ENCODE measurements around the gene STMN1. TPM values are rescaled to one million over a fixed set of nuclear protein-coding genes. Genes with fewer than 3 reads are reported as not detected.
A peak's percentile ranks its signal among the peaks of the same experiment; 100 is the strongest.

STMN1 gene
- total RNA-seq, 2 donors from 2014 or later: 10.9 to 14.4 TPM

DNA sequence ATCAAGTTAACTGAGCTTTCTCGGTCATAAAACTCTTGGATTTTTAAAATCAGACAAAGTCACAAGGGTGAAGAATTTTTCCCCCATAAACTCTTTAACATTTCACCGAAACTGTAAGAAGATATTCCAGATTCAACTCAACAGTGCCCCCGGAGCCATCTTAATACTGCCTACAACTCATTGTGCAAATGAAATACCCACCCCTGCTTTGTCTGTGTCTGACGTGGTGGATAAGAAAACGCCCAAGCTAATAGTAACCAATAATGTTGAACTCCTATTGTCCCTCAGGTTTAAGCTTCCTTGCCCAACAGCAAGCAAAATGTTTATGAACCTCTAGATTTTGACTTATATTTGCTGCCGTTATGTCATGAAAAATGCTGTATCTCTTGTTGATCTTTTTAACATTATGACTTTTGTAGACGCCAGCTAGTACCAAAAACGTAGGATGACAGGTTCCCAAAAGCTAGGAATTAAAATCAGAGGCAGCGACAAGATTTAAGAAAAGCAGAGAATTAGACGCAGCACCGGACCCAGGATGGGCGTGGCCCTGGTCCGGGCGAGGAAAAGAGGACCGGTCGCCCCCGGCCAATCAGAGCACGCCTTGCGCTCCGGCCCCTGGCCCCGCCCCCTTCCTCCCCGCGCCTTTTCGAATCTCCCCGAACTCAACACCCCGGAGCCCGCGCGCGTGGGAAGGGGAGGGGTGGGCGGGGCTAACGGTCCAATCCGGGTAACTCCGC, 1.1 kb downstream of the STMN1 start:
- Histone ChIP-seq H3K4me3 (peak overlapping the region; percentile 88), H3K36me3 (no peaks in the 10 kb centered on the region), H3K27ac (peak overlapping the region; percentile 9 to 54), H3K9me3 (no peaks in the 10 kb centered on the region), H3K27me3 (replicated peaks; ENCODE audit: insufficient read depth) (no peaks in the 10 kb centered on the region), H3K4me1 (ENCODE audit: control insufficient read depth in 1 of 2, low read depth in 2 of 2) (peaks cover 3 to 20% of the 10 kb centered on the region in 2 donors)
- DNase-seq (ENCODE audit: low spot score) (peak; percentile 53), ATAC-seq (ENCODE audit: insufficient number of reproducible peaks, low FRiP score, low read depth) (peak; percentile 55)
- TF ChIP-seq, protein P1, sequence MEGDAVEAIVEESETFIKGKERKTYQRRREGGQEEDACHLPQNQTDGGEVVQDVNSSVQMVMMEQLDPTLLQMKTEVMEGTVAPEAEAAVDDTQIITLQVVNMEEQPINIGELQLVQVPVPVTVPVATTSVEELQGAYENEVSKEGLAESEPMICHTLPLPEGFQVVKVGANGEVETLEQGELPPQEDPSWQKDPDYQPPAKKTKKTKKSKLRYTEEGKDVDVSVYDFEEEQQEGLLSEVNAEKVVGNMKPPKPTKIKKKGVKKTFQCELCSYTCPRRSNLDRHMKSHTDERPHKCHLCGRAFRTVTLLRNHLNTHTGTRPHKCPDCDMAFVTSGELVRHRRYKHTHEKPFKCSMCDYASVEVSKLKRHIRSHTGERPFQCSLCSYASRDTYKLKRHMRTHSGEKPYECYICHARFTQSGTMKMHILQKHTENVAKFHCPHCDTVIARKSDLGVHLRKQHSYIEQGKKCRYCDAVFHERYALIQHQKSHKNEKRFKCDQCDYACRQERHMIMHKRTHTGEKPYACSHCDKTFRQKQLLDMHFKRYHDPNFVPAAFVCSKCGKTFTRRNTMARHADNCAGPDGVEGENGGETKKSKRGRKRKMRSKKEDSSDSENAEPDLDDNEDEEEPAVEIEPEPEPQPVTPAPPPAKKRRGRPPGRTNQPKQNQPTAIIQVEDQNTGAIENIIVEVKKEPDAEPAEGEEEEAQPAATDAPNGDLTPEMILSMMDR (IDR thresholded peaks at IDR 0.05): no peak

DNA sequence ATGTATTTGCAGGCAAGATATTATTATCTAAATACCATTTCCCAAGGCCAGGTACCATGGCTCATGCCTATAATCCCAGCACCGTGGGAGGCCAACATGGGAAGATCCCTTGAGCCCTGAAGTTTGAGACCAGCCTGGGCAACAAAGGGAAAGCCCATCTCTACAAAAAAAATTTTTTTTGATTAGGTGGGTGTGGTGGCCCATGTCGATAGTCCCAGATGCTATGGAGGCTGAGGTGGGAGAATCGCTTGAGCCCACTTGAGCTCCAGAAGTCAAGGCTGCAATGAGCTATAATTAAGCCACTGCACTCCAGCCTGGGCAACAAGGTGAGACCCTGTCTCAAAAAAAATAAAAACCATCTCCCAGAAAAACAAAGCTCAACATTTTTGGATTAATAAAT, 2.2 kb downstream of the STMN1 start:
- TF ChIP-seq, protein P1 (IDR thresholded peaks at IDR 0.05): no peak
- DNase-seq (ENCODE audit: low spot score): no peak
- no peak overlapping the region for H3K27ac ChIP-seq
- no peaks in the 10 kb centered on the region for H3K36me3 ChIP-seq
- H3K4me1 ChIP-seq (ENCODE audit: control insufficient read depth in 1 of 2, low read depth in 2 of 2): peaks cover 3 to 20% of the 10 kb centered on the region in 2 donors
- no peak overlapping the region for H3K4me3 ChIP-seq
- no peaks in the 10 kb centered on the region for H3K9me3 ChIP-seq
- no peaks in the 10 kb centered on the region for H3K27me3 ChIP-seq (replicated peaks; ENCODE audit: insufficient read depth)
- ATAC-seq (ENCODE audit: insufficient number of reproducible peaks, low FRiP score, low read depth): no peak

DNA sequence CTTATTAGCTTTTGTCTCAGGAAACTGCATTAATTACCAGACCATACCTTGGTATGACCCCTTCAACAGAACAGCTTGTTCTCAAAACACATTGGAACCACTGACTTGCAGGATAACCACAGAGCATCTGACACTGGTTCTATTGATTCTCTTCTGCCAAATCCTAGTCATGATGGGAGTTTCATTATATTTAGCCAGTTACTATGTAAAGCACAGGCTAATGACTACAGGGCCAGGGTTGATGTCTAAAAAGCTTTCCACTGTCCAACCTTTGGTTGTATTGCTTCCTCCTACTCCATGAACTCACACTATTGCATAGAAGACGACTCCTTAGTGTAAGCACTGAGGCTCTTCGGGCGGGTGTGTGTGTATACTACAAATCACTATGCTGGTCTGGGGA, 3.8 kb downstream of the STMN1 start:
- DNase-seq (ENCODE audit: low spot score): no peak

DNA sequence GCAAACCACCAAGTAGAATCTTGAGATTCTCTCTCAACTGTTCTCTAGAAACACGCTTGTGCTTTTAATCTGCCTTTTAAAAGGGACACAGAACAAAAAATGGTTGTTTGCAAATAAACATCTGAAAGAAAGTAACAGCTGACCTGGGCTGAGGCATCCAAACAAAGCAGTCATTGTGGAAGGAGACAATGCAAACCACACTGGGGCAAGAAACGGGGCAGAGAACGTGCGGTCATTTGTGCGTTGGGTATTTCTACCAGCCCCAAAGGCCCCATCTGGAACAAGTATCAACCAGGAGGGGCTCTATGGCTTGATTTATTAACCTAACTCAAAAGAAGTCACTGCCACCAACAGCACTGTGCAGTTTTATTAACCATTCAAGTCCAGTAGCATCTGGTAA, 6.0 kb downstream of the STMN1 start:
- Histone ChIP-seq H3K4me3 (no peak overlapping the region), H3K4me1 (ENCODE audit: control insufficient read depth in 1 of 2, low read depth in 2 of 2) (peaks cover 3 to 17% of the 10 kb centered on the region in 2 donors), H3K9me3 (no peaks in the 10 kb centered on the region), H3K36me3 (no peaks in the 10 kb centered on the region), H3K27ac (no peak overlapping the region), H3K27me3 (replicated peaks; ENCODE audit: insufficient read depth) (no peaks in the 10 kb centered on the region)
- ATAC-seq (ENCODE audit: insufficient number of reproducible peaks, low FRiP score, low read depth): no peak
- no peak for DNase-seq (ENCODE audit: low spot score)
- TF ChIP-seq, protein P1 (IDR thresholded peaks at IDR 0.05): no peak

More for the DNA sequence above, 3.8 kb downstream of the STMN1 start:
- Histone ChIP-seq H3K9me3 (no peaks in the 10 kb centered on the region), H3K27ac (no peak overlapping the region), H3K4me1 (ENCODE audit: control insufficient read depth in 1 of 2, low read depth in 2 of 2) (peaks cover 3 to 20% of the 10 kb centered on the region in 2 donors), H3K27me3 (replicated peaks; ENCODE audit: insufficient read depth) (no peaks in the 10 kb centered on the region), H3K4me3 (no peak overlapping the region), H3K36me3 (no peaks in the 10 kb centered on the region)
- ATAC-seq (ENCODE audit: insufficient number of reproducible peaks, low FRiP score, low read depth): no peak
- TF ChIP-seq, protein P1 (IDR thresholded peaks at IDR 0.05): no peak

GRCh38 chr1:25899792-25900191, 6.4 kb downstream of the STMN1 start:
- Histone ChIP-seq H3K4me3 (no peak overlapping the region), H3K36me3 (no peaks in the 10 kb centered on the region), H3K9me3 (no peaks in the 10 kb centered on the region), H3K4me1 (ENCODE audit: control insufficient read depth in 1 of 2, low read depth in 2 of 2) (peaks cover 3 to 14% of the 10 kb centered on the region in 2 donors), H3K27ac (no peak overlapping the region), H3K27me3 (replicated peaks; ENCODE audit: insufficient read depth) (no peaks in the 10 kb centered on the region)
- DNase-seq (ENCODE audit: low spot score) (no peak), ATAC-seq (ENCODE audit: insufficient number of reproducible peaks, low FRiP score, low read depth) (no peak)
- TF ChIP-seq, protein P1 (IDR thresholded peaks at IDR 0.05): no peak
